HuH-7.5 (cell line): ENCODE measurements around the gene SDK1.
"Not testable (repeated sequence)": the region's sequence is repeated elsewhere in the genome, so short reads cannot be mapped to it uniquely, and the experiment has no call there.

ENCODE experiments used
- DNase-seq: peaks from one replicate; pipeline ENCODE4 v3.0.0; 2011; ENCODE audit warnings: low spot score

Gene SDK1

GRCh38 chr7:4270941-4271715, 970.1 kb downstream of the SDK1 start:
- no peak for DNase-seq

GRCh38 chr7:4271716-4272015, 970.6 kb downstream of the SDK1 start:
- DNase-seq: no peak

- DNase-seq: no peak
Measured at GRCh38 chr7:4272141-4272540, 971.1 kb downstream of the SDK1 start.

- no peak for DNase-seq
Measured at GRCh38 chr7:4273566-4274230, 972.6 kb downstream of the SDK1 start.

- no peak for DNase-seq
Measured at GRCh38 chr7:4274286-4274685, 973.2 kb downstream of the SDK1 start.

- no peak for DNase-seq
Measured at GRCh38 chr7:4277936-4278335, 976.9 kb downstream of the SDK1 start.

- DNase-seq: no peak
Measured at GRCh38 chr7:4279216-4279615, 978.2 kb downstream of the SDK1 start.

GRCh38 chr7:4281231-4281993, 980.4 kb downstream of the SDK1 start:
- DNase-seq: no peak

- DNase-seq: no peak
Measured at GRCh38 chr7:4282434-4283223, 981.6 kb downstream of the SDK1 start.

GRCh38 chr7:4286351-4286750, 985.3 kb downstream of the SDK1 start:
- DNase-seq: no peak

- DNase-seq: no peak
Measured at GRCh38 chr7:4288791-4289394, 987.8 kb downstream of the SDK1 start.

- DNase-seq: no peak
Measured at GRCh38 chr7:4297165-4297917, 996.3 kb downstream of the SDK1 start.

GRCh38 chr7:4297918-4298219, 996.8 kb downstream of the SDK1 start:
- DNase-seq: no peak

- no peak for DNase-seq
Measured at GRCh38 chr7:4299431-4299830, 998.4 kb downstream of the SDK1 start.

GRCh38 chr7:4302203-4302905, 1001.3 kb downstream of the SDK1 start:
- DNase-seq: no peak

- DNase-seq: no peak
Measured at GRCh38 chr7:4307316-4308204, 1006.5 kb downstream of the SDK1 start.

GRCh38 chr7:4308205-4308590, 1007.1 kb downstream of the SDK1 start:
- no peak for DNase-seq

- not testable (repeated sequence) for DNase-seq
Measured at GRCh38 chr7:4313911-4314310, 1012.9 kb downstream of the SDK1 start.

GRCh38 chr7:4314316-4314715, 1013.3 kb downstream of the SDK1 start:
- DNase-seq: not testable (repeated sequence)
